Astrocyte of the cerebellum (primary cell): ENCODE data around the gene LRRC27.
A peak's percentile ranks its signal among the peaks of the same experiment; 100 is the strongest.

Experiments used
- DNase-seq: peaks from one replicate; pipeline ENCODE4 v3.0.0-alpha.2; 2011; ENCODE audit warnings: low read depth
- H3K4me3 ChIP-seq: 2 replicates; pipeline ENCODE4 v1.5.1; 2011; ENCODE audit warnings: mild to moderate bottlenecking, low read depth, low read length, moderate library complexity
- CTCF ChIP-seq: IDR thresholded peaks from 2 replicates; pipeline ENCODE4 v1.5.1; 2012; ENCODE audit warnings: low read length, low read depth, moderate library complexity, mild to moderate bottlenecking; ENCODE audit errors: missing control alignments
- in situ Hi-C: cut with HindIII; loops from 2 replicates; pipeline ENCODE4 v1.10.0; 2017; ENCODE audit warnings: low sequenced_read_pairs

Gene LRRC27

DNA sequence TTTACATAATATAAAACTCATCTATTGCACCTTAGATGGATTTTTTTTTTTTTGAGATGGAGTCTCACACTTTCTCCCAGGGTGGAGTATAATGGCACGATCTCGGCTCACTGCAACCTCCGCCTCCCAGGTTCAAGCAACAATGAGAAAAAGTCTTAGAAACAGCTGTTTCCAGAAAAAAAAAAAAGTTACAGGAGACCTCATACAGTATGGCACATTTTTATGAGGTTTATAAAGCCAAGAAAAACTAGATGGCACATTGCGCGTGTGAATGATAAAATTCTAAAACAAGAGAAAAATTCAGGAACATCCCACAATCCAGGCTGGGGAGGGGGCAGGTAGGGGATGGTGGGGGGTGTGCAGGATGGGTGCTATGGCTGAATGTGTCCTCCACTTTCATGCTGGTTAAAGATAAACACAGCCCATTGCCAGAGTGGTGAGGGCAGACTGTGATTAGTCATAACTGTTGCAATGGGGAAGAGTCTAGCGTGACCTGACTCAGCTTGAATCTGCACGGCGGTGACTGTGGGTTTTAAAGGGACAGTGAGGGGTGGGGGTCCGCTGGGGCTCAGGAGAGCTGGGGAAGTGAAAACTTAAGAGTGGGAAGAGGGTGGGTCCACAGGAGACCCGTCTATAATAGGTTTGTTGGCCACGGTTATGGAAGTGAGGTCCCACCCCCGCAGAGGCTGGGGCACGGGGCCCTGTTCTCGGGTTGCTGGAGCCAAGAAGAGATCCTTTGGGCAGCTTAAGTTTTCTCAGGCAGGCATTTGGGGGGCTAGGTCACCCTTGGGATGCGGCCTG lies 11.9 kb upstream of the LRRC27 start:
- TF ChIP-seq CTCF: no peak
- in situ Hi-C loops: no loop called here
- peak; percentile 75 for DNase-seq
- H3K4me3 ChIP-seq: no peak overlapping the region

DNA sequence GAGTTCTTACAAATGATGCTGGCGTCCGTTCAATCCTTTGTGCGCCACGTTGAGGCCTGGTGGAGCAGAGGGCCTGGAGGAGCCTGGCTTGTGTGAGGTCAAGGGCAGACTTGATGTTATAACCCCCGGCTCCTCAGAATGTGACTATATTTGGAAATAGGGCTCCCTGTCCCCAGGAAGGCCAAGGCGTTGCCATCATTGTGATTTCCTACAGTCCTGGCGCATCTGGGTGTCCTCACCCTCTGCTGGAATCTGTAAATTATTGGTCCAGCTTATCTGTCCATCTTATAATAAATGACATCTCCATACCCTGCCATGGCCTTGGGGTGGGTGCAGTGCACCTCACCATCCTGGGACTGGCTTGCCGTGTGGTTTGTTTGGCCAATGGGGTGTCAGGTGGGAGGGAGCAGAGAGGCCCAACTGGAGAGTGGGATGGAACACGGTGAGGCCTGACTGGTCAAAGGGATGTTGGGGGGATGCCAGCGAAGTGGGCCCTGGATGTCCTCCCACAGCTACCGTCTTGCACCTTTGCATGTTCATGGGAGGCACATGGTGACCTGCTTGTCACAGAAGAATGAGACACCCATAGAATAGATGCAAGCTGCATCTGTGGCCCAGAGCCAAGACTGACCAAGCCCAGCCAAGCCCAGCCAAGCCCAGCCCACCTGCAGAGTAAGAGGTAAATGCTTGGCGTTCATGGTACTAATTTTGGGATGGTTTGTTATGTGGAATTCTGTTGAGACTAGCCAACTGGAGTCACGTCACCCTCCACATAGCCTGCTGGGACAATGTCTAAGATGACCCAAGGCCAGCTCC lies 11.1 kb upstream of the LRRC27 start:
- in situ Hi-C loops: no loop called here
- DNase-seq: no peak
- TF ChIP-seq CTCF: no peak
- H3K4me3 ChIP-seq: no peak overlapping the region

DNA sequence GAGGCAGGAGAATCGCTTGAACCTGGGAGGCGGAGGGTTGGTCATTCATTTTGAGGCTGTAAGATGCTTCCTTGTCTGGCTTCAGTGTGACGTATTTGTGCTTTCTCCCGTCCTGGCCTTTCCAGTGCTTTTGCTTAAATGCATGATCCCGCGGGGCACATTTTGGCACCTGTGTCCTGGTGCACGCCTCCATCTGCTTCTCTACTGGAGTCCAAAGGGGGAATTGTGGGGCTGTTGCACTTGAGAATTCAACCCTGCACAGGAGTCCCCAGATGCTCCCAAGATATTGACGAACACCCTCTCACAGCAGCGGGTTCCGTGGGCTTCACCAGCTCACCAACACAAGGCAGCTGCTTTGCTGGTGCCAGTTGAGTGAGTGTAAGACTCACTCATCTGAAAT lies 10.3 kb upstream of the LRRC27 start:
- TF ChIP-seq CTCF: no peak
- in situ Hi-C loops: no loop called here
- no peak overlapping the region for H3K4me3 ChIP-seq
- no peak for DNase-seq

DNA sequence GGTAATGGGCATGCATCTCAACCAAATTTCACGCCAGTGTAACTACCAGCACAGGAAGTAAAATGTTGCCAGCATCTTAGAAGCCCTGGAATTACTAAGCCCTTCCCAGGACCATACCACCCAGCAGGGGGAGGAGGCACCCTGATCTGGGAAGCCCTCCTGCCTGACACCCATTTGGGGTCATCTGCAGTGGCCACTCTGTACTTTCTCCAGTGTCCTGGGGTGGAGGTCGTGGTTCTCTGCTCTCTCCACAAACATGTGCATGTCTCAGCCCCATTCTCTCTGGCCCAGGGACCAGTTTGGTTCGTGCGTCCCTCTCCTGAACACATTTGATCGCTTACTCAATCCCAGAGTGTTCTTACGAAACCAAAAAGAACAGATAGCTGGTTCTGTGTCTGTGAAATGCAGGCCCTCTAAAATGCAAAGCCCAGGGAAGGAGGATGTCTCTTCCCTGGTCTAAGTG lies 9.4 kb upstream of the LRRC27 start:
- TF ChIP-seq CTCF: no peak
- no peak overlapping the region for H3K4me3 ChIP-seq
- in situ Hi-C loops: no loop called here
- no peak for DNase-seq

GRCh38 chr10:132324186-132324585 lies 7.8 kb upstream of the LRRC27 start:
- no peak overlapping the region for H3K4me3 ChIP-seq
- no peak for TF ChIP-seq CTCF
- DNase-seq: no peak
- in situ Hi-C loops: no loop called here

GRCh38 chr10:132326344-132326889 lies 5.6 kb upstream of the LRRC27 start:
- TF ChIP-seq CTCF: no peak
- in situ Hi-C loops: no loop called here
- no peak overlapping the region for H3K4me3 ChIP-seq
- no peak for DNase-seq
